Gastrocnemius medialis (tissue), 4 donors: Measurements from ENCODE around the gene LCN2.

ENCODE experiments used
- POLR2A ChIP-seq, 2 donors: fragments of 450-650 bp; IDR thresholded peaks; one replicate each; pipeline ENCODE4 v1.6.1; 2017; ENCODE audit warnings: antibody characterized with exemption in 2 of 2, mild to moderate bottlenecking in 2 of 2, moderate library complexity in 2 of 2
- TF ChIP-seq, protein P1 (sequence below), 5 experiments: fragments of 450-650 bp in 3 of 5; fragments of 200-600 bp in 2 of 5; sonication (generic) in 2 of 5; IDR thresholded peaks in 4 of 5; conservative IDR thresholded peaks in 1 of 5; 1 replicate in 4 of 5; 2 replicates in 1 of 5; pipeline ENCODE4 v1.5.1; 2016 to 2019; ENCODE audit warnings: antibody characterized with exemption in 5 of 5, mild to moderate bottlenecking in 3 of 5, moderate library complexity in 3 of 5

DNA sequence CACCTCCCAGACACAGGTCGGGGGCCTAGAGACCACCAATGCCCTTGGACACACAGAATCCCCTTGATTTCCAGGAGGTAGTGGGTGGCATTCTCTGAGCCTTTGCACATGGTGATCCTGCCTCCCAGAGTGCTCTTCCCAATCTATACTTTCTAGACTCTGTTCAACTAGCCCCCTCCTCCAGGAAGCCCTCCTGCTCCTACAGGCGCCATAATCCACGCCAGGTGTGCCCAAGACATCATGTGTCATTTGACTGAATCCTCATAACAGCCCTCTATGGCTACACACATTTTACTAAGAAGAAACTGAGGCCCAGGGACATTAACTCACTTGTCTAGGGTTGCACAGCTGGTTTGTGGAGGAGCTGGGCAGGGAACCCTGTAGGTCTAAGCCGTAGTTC lies 18.0 kb downstream of the LCN2 start:
- TF ChIP-seq, protein P1, sequence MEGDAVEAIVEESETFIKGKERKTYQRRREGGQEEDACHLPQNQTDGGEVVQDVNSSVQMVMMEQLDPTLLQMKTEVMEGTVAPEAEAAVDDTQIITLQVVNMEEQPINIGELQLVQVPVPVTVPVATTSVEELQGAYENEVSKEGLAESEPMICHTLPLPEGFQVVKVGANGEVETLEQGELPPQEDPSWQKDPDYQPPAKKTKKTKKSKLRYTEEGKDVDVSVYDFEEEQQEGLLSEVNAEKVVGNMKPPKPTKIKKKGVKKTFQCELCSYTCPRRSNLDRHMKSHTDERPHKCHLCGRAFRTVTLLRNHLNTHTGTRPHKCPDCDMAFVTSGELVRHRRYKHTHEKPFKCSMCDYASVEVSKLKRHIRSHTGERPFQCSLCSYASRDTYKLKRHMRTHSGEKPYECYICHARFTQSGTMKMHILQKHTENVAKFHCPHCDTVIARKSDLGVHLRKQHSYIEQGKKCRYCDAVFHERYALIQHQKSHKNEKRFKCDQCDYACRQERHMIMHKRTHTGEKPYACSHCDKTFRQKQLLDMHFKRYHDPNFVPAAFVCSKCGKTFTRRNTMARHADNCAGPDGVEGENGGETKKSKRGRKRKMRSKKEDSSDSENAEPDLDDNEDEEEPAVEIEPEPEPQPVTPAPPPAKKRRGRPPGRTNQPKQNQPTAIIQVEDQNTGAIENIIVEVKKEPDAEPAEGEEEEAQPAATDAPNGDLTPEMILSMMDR (IDR thresholded peaks at IDR 0.05 in 4 of 5, conservative IDR thresholded peaks at IDR 0.05 in 1 of 5): no peak
- TF ChIP-seq POLR2A (IDR thresholded peaks at IDR 0.05): no peak
